Activated CD8-positive, alpha-beta T cell treated with anti-CD3 and anti-CD28 coated beads, Interleukin-2, amount 10 ng/mL, durations not matched to agents 7 days and 5 days (primary cell): ENCODE measurements around the gene PHC2. TPM values are rescaled to one million over a fixed set of nuclear protein-coding genes. Genes with fewer than 3 reads are reported as not detected.

ENCODE experiments used
- ATAC-seq: fragments of 150-1000 bp; cut with Tn5 transposase; one replicate; pipeline ENCODE4 v1.10.0; 2021; ENCODE audit warnings: moderate library complexity
- CTCF ChIA-PET: fragments of 350-600 bp; sonication (Branson Sonifier 250); formaldehyde crosslinking; loops from one replicate; lab custom pipeline; 2021; ENCODE audit warnings: antibody characterized with exemption; lab: Charles Lee
- POLR2A ChIA-PET: fragments of 350-600 bp; sonication (Branson Sonifier 250); formaldehyde crosslinking; loops from one replicate; lab custom pipeline; 2021; ENCODE audit warnings: antibody characterized with exemption; lab: Charles Lee
- DNase-seq: peaks from one replicate; pipeline ENCODE4 v3.0.0-alpha.2; 2020
- H3K27ac Mint-ChIP-seq: one replicate; pipeline ENCODE4 v1.8.0; 2021; ENCODE audit warnings: mild to moderate bottlenecking, mixed read lengths
- H3K27me3 Mint-ChIP-seq: one replicate; pipeline ENCODE4 v1.8.0; 2021; ENCODE audit warnings: low read depth, mixed read lengths
- H3K36me3 Mint-ChIP-seq: one replicate; pipeline ENCODE4 v1.8.0; 2021; ENCODE audit warnings: low read depth, mixed read lengths
- H3K4me1 Mint-ChIP-seq: one replicate; pipeline ENCODE4 v1.8.0; 2021; ENCODE audit warnings: low read depth, mixed read lengths
- H3K4me3 Mint-ChIP-seq: one replicate; pipeline ENCODE4 v1.8.0; 2021; ENCODE audit warnings: mild to moderate bottlenecking, mixed read lengths
- H3K9me3 Mint-ChIP-seq: one replicate; pipeline ENCODE4 v1.8.0; 2022; ENCODE audit warnings: mixed read lengths; ENCODE audit not compliant: insufficient read depth
- total RNA-seq, 2 experiments: library from RNA; stranded (reverse); gene quantifications; one replicate each; pipeline ENCODE4 v1.2.3, GENCODE V29; 2021

Gene PHC2
- total RNA-seq, 2 experiments from 2014 or later = 40.3 to 42.2 TPM

DNA sequence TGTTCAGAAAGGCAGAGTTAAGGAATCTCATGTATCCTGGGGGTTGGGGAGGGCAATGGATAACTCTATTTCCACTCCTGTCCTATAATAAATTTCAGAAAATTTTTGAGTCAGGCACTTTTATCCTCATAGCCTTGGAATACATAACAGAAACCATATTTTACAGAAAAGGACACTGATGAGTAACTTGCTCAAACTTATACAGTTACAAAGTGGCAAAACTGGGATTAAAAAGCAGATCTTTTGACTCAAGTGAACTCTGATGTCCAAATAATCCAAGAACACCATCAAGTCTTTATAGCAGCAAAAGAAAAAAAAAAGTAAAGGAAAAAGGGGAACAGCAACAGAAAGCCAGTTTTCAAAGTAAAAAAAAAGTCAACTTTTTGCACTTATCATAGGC is 36.9 kb downstream of the PHC2 start:
- Mint-ChIP-seq H3K9me3 (no peaks in the 10 kb centered on the region), H3K36me3 (no peaks in the 10 kb centered on the region), H3K4me1 (peaks cover 13% of the 10 kb centered on the region), H3K27me3 (peaks cover 27% of the 10 kb centered on the region), H3K4me3 (no peak overlapping the region), H3K27ac (no peak overlapping the region)
- CTCF ChIA-PET = interaction anchor here (0.7 kb wide), 1 partner anchor 1706 kb away, joined by 4 read pairs; no protein-coding TSS in a partner anchor
- POLR2A ChIA-PET = no interaction called here
- ATAC-seq (no peak), DNase-seq (no peak)

DNA sequence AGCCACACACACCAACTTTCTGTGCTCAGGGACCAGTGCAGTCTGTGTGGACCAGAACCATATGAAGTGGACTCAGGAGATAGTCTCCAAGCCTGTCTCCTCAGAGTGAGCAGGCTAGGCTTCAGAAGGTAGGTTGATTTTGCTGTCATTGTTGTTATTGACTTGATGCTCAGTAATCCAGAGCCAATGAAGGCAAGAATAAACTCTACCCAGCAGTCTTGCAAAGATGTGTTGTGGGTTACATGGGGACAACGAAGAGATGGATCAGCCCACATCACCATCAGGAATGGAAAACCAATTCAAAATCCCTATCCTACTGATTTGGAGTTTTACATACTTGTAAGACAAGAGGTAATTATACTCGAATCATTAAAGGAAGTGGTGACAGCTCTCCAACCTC is 37.4 kb downstream of the PHC2 start:
- ChIA-PET CTCF (interaction anchor here (1.0 kb wide), 1 partner anchor 97 kb away, joined by 3 read pairs; no protein-coding TSS in a partner anchor), POLR2A (no interaction called here)
- ATAC-seq (no peak), DNase-seq (no peak)
- Mint-ChIP-seq H3K27me3 (peaks cover 23% of the 10 kb centered on the region), H3K27ac (no peak overlapping the region), H3K4me3 (no peak overlapping the region), H3K4me1 (peaks cover 13% of the 10 kb centered on the region), H3K36me3 (no peaks in the 10 kb centered on the region), H3K9me3 (no peaks in the 10 kb centered on the region)

GRCh38 chr1:33392639-33393038 is 38.3 kb downstream of the PHC2 start:
- Mint-ChIP-seq H3K9me3 (no peaks in the 10 kb centered on the region), H3K4me1 (peaks cover 13% of the 10 kb centered on the region), H3K27ac (no peak overlapping the region), H3K36me3 (no peaks in the 10 kb centered on the region), H3K27me3 (peaks cover 21% of the 10 kb centered on the region), H3K4me3 (no peak overlapping the region)
- ChIA-PET CTCF (interaction anchor here (1.0 kb wide), 1 partner anchor 97 kb away, joined by 3 read pairs; no protein-coding TSS in a partner anchor), POLR2A (no interaction called here)
- ATAC-seq (no peak), DNase-seq (no peak)

DNA sequence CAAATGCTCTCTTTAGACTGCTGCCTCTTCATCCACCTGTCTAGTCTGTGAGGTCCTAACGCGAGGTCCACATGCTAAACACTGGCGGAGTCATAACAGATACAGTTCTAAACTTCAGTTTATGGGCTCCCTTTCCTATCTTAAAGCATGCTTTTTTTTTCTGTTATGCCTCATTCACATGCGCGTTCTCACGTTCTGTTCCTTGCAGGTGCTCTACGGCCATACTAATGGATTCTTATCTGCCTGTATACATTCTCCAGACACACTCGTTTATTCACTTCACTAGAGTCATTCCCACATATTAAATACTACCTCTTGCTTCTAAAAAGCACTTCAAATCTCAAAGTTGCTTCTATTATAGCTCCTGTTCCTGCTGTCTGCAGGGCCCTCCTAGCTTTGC is 38.7 kb downstream of the PHC2 start:
- H3K4me3 Mint-ChIP-seq = no peak overlapping the region
- DNase-seq (no peak), ATAC-seq (no peak)
- no peaks in the 10 kb centered on the region for H3K9me3 Mint-ChIP-seq
- no peak overlapping the region for H3K27ac Mint-ChIP-seq
- peaks cover 10% of the 10 kb centered on the region for H3K4me1 Mint-ChIP-seq
- peaks cover 21% of the 10 kb centered on the region for H3K27me3 Mint-ChIP-seq
- H3K36me3 Mint-ChIP-seq = no peaks in the 10 kb centered on the region
- CTCF ChIA-PET = no interaction called here
- POLR2A ChIA-PET = no interaction called here

- Mint-ChIP-seq H3K9me3 (no peaks in the 10 kb centered on the region), H3K27me3 (peaks cover 21% of the 10 kb centered on the region), H3K27ac (no peak overlapping the region), H3K4me3 (no peak overlapping the region), H3K4me1 (peaks cover 3% of the 10 kb centered on the region), H3K36me3 (no peaks in the 10 kb centered on the region)
- DNase-seq (no peak), ATAC-seq (no peak)
- ChIA-PET CTCF (no interaction called here), POLR2A (no interaction called here)
These were observed 39.4 kb downstream of the PHC2 start for GRCh38 chr1:33391343-33392078.

- Mint-ChIP-seq H3K4me3 (no peak overlapping the region), H3K27ac (no peak overlapping the region), H3K4me1 (no peaks in the 10 kb centered on the region), H3K27me3 (peaks cover 21% of the 10 kb centered on the region), H3K36me3 (no peaks in the 10 kb centered on the region), H3K9me3 (no peaks in the 10 kb centered on the region)
- ChIA-PET POLR2A (no interaction called here), CTCF (no interaction called here)
- ATAC-seq = no peak
- no peak for DNase-seq
These were observed 40.4 kb downstream of the PHC2 start for GRCh38 chr1:33390542-33390941.

DNA sequence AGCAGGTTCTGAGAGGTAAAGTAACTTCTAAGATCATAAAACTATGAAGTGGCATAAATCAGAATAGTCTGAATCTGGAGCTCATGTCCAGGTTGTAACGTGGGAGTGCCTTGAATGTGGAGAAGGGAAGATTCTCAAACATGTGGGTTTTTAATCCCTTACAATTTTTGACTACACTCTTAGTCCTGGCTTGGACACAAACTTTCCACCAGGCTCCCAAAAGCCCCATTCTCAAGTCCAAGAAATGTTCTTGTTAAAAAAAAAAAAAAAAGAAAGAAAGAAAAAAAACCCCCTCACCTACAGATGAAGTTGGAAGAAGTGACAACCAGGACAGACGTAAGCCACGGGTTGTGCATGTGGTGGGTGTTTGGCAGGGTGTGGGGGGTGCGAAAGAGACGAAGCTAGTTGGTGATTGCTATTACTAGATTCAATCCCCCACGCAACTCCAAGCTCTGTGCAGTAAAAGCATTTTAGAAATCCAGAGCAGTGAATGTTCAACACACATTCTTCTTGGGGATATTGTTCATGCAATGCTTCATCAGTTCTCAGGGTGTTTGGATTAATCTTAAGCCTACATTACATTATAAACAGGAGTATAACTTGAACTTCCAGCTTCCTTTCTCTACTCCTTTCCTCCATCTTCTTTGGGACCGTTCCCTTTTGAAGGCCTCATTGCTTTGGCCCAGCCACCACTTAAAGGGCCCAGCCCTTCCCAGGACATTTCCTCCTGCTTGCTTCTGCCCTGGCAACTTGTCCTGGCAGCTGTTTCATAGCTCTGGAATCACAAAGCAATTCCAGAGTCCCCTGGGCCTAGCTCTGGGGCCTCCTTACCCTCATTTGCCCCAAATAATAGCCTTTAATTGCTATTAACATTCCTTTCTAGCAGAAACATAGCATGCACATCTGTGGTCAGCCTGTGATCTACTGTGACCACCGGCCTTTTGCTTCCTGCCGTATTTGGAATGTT is 41.8 kb downstream of the PHC2 start:
- no peaks in the 10 kb centered on the region for H3K4me1 Mint-ChIP-seq
- H3K27me3 Mint-ChIP-seq = peaks cover 29% of the 10 kb centered on the region
- no peak overlapping the region for H3K4me3 Mint-ChIP-seq
- H3K27ac Mint-ChIP-seq = no peak overlapping the region
- ChIA-PET CTCF (interaction anchor here (1.0 kb wide), 1 partner anchor 82 kb away, joined by 3 read pairs; no protein-coding TSS in a partner anchor), POLR2A (no interaction called here)
- DNase-seq (no peak), ATAC-seq (no peak)
- no peaks in the 10 kb centered on the region for H3K36me3 Mint-ChIP-seq
- no peaks in the 10 kb centered on the region for H3K9me3 Mint-ChIP-seq

- H3K4me3 Mint-ChIP-seq = no peak overlapping the region
- no peaks in the 10 kb centered on the region for H3K9me3 Mint-ChIP-seq
- ATAC-seq = no peak
- H3K27ac Mint-ChIP-seq = no peak overlapping the region
- ChIA-PET POLR2A (no interaction called here), CTCF (interaction anchor here (0.6 to 1.3 kb wide), 2 partner anchors 90 to 1465 kb away, joined by 3 to 4 read pairs; no protein-coding TSS in a partner anchor)
- H3K4me1 Mint-ChIP-seq = no peaks in the 10 kb centered on the region
- no peak for DNase-seq
- H3K36me3 Mint-ChIP-seq = no peaks in the 10 kb centered on the region
- H3K27me3 Mint-ChIP-seq = peaks cover 28% of the 10 kb centered on the region
These were observed 43.3 kb downstream of the PHC2 start for GRCh38 chr1:33387625-33388024.

DNA sequence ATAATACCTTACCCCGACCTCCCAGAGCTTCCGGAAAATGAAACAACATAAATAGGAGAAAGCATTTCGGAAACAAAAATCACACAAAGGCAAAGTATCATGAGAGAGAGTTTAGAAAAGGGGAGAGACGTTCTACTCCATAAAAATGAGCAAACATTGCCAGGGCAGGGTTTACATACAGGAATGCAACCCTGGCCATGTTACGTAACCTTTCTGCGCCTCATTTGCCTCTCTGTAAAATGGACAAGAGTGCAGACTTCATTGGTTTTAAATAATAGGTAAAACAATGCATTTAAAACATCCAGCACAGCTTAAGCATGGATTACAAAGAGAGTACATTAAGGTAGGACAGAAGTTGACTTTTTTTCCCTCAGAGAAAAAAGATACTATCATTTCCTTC is 45.6 kb downstream of the PHC2 start:
- Mint-ChIP-seq H3K4me1 (peaks cover 16% of the 10 kb centered on the region), H3K4me3 (no peak overlapping the region), H3K27me3 (peaks cover 30% of the 10 kb centered on the region), H3K27ac (no peak overlapping the region), H3K9me3 (no peaks in the 10 kb centered on the region), H3K36me3 (no peaks in the 10 kb centered on the region)
- no peak for ATAC-seq
- no peak for DNase-seq
- CTCF ChIA-PET = interaction anchor here (0.9 kb wide), 1 partner anchor 85 kb away, joined by 3 read pairs; no protein-coding TSS in a partner anchor
- POLR2A ChIA-PET = interaction anchor here (0.6 kb wide), 1 partner anchor 118 kb away, joined by 3 read pairs; no protein-coding TSS in a partner anchor

DNA sequence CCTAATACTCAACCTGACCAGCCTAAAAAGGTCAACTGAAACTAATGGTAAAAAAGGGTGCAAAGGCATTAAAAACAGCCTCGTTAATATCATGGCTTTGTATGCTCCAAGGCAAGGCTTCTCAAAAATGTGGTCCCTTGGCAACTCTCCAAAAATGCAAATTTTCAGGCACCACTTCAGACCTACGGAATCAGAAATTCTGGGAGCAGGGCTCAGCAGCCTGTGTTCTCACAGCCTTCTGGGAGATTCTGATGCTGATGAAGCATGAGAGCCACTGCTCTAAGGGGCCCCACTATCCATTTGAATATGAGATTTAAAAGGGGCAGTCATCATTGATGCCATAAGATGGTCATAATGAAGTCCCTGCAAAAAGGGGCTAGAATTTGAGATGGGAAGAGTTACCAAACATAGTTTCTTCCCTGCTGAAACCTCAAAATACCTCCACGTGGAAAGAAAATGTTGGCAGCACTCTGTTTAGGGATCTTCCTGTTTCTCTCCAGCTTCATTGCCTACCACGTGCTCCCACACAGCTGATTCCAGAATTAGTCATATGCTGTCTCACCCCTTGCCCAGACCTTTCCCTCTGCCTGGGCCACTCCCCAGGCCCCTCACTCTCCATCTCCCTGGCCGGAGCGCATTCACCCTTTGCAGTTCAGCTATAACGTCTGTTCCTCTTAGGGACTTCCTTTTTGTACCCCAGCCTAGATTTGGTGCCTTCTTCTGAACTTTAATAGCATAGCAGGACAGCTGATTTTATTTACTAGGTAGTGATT is 46.7 kb downstream of the PHC2 start:
- H3K27me3 Mint-ChIP-seq = peaks cover 39% of the 10 kb centered on the region
- POLR2A ChIA-PET = no interaction called here
- no peak for ATAC-seq

DNA sequence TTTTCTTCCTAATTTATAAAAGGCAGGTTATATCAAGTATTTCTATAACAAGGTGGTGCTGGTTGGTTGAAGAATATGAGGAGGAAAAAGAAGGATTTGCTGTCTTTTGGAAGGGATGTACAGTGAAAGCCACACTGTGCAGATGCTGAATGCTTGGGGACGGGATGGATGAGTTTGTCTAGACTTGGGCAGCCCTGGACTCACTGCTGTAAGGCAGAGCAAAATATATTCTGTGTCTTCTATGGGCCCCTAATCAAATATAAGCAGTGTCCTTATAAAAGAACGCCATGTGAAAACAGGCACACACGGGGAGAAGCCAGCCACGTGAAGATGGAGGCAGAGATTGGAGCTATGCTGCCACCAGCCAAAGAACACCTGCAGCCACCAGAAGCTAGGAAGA is 47.4 kb downstream of the PHC2 start:
- CTCF ChIA-PET = interaction anchor here (0.8 kb wide), 1 partner anchor 88 kb away, joined by 3 read pairs; no protein-coding TSS in a partner anchor
- POLR2A ChIA-PET = no interaction called here
- no peaks in the 10 kb centered on the region for H3K9me3 Mint-ChIP-seq

More for the DNA sequence above, 46.7 kb downstream of the PHC2 start:
- no peak overlapping the region for H3K27ac Mint-ChIP-seq
- H3K4me1 Mint-ChIP-seq = peaks cover 25% of the 10 kb centered on the region
- no peak overlapping the region for H3K4me3 Mint-ChIP-seq
- CTCF ChIA-PET = interaction anchor here (0.9 kb wide), 1 partner anchor 86 kb away, joined by 3 read pairs; no protein-coding TSS in a partner anchor
- H3K36me3 Mint-ChIP-seq = no peaks in the 10 kb centered on the region
- no peak for DNase-seq
- H3K9me3 Mint-ChIP-seq = no peaks in the 10 kb centered on the region

More for the DNA sequence above, 47.4 kb downstream of the PHC2 start:
- Mint-ChIP-seq H3K27ac (no peak overlapping the region), H3K4me1 (peaks cover 25% of the 10 kb centered on the region), H3K36me3 (no peaks in the 10 kb centered on the region), H3K4me3 (no peak overlapping the region), H3K27me3 (peaks cover 39% of the 10 kb centered on the region)
- DNase-seq (no peak), ATAC-seq (no peak)
